Stimulated activated CD8-positive, alpha-beta memory T cell treated with anti-CD3 and anti-CD28 coated beads, Interleukin-4, amount 100 ng/mL, for 24 hours (primary cell): Measurements from ENCODE around the gene RPL38.

ENCODE experiments used
- DNase-seq: peaks from one replicate; pipeline ENCODE4 v3.0.0-alpha.2; 2020; ENCODE audit warnings: low read depth

RPL38 gene

DNA sequence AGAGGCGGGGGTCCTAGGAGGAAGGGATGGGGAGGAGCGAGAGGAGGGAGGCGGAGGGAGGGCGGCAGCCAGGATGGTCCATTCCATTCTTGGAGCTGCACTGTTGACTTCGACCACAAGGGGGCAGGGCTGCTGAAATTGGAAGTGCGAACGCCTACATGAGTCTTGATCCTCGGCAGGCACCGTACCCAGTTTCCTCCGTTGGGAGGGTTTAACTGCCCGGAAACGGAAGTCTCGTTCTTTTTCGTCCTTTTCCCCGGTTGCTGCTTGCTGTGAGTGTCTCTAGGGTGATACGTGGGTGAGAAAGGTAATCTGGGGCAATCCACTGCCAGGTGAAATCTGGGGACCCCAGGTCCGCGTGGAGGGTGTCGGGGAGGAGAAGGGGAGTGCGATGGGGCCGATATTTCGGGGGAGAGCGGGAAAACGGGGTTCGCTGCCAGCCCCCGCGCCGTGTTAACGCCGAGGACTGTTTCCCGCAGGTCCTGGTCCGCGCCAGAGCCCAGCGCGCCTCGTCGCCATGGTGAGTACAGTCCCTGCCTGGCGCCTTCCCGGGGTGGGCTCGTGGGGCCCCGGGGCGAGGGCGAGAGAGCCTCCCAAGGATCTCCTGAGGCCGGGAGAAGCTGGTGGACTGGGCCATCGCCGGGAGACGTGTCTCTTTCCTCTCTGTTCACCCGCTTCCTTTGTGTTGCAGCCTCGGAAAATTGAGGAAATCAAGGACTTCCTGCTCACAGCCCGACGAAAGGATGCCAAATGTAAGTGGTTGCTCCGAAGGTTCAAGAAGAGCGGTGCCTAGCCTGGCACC, at the start of gene RPL38:
TSS of gene RPL38 (plus strand) at position 240 of the 802 bp plus-strand sequence. CDS start at position 518, 278 bp downstream.
- peak; percentile 96 for DNase-seq

DNA sequence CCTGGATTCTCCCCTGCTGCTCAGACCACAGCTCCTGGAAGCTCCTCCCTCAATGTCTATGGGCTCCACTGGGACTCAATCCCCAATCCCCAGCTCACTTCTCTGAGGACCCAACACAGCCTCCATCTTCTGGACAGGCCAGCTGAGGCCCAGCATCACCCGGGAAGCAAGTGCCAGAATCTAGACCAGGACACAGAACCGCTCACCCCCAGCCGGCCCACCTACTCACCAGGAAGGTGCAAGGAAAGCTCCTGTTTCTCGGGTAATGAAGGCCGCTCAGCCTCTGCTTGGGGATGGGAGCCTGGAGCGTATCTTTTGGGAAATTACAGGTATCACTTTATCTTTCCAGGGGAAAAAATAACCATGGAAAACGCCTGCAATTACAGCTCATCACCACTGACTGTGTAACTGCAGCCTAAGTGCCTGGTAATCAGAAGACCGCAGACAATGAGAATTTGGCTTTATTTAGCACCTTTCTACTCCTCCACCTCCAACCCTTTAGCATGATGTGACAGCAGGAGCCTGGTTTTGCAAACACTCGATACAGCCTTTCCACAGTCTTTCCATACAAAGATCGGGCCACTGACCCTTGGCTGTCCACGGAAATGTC, 49.6 kb upstream of the RPL38 start:
- no peak for DNase-seq

DNA sequence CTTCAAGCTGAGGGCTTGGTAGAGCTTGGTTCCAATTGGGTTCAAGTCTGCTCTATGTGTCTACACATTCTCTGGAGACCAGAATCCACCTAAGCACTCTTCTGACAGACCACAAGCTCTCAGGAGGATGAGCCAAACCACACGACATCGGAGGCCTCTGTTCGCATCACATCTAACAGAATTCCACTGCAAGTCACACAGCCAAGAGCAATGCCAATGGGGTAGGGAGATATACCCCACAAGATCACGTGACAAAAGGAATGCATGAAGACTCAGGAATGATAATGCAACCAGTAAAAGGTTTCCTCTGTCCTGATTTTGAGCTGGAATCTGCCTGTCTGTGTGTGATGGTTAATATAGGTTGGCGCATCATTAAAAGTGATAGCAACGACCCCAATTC, 46.6 kb upstream of the RPL38 start:
- no peak for DNase-seq

DNA sequence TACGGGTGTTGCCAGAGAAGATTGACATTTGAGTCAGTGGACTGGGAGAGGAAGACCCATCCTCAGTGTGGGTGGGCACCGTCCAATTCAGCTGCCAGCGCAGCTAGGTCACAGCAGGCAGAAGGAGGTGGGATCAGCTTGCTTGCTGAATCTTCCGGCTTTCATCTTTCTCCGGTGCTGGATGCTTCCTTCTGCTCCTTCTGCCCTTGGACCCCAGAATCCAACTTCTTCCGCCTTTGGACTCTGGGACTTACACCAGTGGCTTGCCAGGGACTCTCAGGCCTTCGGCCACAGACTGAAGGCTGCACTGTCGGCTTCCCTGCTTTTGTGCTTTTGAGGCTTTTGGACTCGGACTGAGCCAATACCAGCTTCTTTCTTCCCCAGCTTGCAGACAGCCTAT, 46.1 kb upstream of the RPL38 start:
- DNase-seq: no peak

DNA sequence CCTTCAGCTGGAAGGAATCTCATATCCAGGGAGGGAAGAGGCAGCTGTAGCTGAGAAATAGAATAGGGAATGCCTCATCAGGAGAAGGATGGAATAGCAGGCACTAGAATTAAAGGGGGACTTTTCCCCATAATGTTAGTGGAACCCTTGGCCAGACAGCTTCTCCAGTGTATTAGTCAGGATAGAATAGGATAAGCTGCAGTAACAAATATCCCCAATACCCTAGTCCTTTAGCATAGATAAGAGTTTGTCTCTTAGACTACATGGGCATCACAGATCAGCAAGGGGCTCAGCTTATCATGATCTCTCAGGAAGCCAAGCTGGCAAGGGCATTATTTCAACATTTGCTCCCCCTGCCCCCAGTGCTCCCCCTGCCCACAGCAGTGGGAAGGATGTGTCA, 44.7 kb upstream of the RPL38 start:
- no peak for DNase-seq

DNA sequence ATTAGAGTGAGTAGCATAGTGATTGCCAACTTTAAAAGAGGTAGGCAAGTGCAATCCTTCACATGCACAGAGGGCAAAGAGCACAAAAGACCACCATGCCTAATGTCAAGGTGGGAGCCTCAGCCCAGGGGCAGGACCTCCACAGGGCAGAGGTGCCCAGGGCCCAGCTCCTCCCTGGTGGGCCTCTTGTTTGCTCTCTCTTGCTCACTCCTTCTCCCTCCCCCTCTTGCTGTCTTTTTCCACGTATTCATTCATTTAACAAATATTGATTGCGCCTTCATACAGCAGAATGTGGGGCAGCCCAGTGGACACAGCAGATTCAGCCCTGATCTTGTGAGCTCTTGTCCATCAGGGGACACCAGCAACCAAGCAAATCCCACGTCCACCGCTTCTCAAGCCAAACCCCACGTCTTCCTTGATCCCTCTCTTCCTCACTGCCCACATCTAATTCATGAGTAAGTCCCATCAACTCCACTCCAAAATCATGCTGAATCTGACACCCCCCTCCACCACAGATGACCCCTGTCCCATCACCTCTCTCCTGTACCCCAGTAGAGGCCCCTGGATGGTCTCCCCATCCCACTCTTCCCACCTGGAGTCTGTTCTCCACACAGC, 44.1 kb upstream of the RPL38 start:
- DNase-seq: no peak

DNA sequence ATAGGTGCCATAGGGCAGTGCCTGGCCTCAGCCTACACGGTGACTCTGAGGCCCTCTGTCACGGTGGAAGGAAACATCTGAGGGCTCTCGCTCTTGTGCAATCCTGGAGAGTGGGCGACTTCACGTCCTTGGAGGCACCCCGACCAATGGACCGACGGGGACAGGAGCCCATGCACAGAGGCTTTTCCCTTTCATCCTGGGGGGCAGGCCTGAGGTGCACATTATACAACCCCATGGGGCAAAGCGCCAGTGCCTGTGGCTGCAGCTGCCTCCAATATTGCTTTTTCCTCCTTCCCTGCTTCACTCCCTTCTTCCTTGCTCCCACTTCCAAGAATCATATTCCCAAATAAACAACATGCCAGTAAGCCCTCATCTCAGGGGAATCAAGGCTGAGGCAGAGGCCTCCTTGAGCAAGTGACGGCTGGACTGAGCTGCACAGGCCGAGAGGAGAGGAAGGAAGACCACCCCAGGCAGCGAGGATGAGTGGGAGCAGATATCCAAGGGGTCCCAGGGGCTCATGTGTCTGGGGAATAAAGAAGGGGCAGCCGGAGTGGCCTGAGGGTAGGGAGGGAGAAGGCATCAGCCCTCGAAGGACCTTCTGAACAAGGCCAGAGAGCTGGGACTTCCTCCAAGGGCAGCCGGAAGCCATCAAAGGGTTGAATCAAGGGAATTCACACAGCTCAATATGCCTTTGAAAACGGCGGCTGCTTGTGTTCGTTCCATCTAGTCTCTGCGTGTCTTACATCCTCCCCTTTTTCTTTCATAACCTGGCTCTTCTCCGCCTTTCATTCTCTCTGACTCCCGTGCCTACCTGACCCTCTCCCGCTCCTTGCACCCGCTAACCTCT, 42.6 kb upstream of the RPL38 start:
- DNase-seq: no peak

DNA sequence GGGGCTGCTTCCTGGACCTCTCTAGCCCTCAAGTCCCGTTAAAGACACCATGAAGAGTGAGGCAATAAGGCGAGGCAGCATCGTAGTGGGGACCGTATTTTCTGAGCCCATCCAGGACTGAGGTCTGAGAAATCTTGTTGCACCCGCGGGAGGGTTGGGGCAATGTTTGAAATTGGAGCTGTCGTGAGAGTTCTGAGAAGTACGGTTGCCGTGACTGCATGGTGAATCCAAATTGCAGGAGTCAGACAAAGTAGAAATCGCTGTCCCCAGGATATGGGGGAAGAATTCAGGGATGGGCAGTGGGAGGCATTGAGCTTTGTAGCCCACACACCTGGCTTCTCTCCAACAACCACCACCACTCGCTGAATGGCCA, 42.0 kb upstream of the RPL38 start:
- no peak for DNase-seq

DNA sequence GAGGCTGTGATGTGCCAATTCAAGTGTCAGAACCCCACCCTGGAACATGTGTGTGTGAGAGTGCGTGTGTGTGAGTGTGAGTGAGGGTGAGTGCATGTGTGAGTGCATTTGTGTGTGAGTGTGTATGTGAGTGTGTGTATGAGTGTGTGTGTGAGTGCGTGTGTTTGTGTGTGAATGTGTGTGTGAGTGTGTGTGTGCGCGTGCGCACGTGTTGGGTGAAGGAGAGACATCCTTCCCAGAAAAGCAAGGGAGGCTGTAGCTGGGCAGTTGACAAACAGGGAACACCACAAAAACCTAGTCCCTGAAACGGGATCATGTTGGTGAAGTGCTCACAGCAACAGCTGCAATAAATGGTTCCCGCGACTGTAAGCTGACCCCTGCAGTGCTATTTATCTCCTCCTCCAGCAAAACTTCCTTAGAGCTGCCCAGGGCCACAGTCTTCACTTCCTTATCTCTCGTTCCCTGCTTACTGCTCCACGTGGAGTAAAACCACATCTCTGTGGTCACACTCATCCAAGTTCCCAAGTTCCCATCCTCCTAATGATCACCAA, 40.1 kb upstream of the RPL38 start:
- DNase-seq: no peak

DNA sequence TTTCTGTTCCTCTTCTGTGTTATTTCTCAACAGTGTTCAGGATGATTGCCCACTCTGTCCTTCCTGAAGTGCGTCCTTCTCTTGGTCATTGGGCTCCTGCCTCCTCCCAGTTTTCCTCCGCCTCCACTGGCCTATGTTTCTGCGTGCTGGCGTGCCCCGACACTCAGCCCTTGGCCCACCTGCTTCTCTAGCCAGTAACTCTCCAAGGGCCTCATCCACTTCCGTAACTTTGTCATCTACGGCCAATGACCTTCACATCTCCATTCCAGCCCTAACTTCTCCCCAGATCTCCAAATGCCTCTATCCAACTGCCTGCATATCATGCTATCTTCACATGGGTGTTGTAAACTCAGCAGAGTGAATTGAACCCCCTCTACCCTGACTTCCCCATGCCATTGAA, 39.6 kb upstream of the RPL38 start:
- DNase-seq: no peak

DNA sequence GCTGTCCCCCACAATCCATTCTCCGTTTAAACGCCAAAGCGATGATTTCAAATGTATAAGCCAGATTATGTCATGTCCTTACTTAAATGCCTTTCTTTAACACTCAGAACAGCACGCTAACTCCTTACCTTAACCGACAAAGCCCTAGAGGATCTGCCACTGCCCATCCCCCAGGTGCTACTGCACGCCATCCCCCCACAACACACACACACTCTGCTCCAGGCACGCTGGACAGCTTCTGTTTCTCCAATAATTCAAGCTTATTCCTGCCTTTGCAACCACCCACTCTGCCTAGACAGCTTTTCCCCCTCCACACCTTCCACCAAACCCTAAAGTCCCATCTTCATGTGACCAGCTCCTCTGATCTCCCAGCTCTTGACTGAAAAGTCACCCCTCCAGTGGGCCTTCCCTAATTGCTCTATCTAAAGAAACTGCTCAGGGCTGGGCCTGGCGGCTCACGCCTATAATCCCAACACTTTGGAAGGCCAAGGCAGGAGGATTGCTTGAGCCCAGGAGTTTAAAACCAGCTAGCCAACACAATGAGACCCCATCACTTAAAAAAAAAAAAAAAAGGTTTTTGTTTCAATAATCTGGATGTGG, 38.9 kb upstream of the RPL38 start:
- DNase-seq: no peak

DNA sequence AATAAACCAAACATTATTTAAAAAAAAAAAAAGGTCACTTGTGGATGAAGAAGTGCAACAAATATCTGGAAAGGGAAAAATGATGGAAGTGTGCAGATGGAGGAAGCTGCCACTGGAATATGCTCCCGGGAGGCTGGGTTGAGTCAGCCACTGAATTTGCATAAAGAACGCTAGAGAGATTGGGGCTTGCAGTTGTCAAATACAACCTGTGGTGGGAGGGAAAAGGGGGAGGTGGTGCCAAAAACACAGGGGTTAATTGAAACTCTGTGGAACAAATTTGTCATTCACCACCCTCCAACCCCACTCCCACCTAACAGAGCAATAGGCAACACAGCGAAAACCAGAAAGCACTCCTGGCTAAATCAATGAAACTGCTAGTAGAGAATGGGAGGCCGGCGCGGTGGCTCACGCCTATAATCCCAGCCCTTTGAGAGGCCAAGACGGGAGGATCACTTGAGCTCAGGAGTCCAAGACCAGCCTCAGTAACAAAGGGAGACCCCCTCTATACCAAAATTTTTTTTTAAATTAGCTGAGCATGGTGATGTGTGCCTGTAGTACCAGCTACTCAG, 37.6 kb upstream of the RPL38 start:
- DNase-seq: no peak

DNA sequence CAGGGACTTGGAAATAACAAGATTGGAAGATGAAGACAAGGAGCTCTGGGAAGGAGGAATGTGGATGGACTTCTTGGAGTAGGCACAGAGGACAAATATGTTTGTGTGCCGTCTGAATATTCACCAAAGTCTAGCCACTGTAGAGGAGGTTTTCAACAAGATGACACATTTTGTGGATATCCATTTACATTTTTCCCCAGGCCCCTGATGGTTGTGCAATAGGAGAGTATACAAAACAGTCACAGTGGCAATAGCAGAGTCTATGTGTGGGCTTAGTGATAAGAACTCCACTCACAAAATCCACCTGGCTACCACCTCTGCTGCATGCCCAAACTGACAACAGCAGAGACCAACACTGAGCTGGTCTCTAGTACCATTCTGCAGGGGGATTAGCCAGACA, 32.6 kb upstream of the RPL38 start:
- no peak for DNase-seq

DNA sequence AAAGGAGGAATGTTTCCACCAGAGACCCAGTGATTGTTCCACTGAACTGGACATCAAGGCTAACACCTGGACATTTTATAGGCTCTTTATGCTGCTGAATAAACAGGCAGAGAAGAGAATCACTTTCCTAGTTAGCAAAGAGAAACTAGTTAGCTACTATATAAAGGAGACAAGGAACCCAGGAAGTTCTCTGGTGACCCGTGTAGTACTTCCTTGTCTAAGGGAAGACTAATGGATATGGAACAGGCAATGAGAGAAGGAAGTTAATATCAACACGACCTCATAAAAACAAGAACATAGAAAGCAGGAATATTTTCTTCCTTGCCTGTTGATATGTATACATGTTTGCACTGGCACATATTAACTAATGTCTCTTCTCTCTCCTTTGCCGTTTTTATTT, 30.8 kb upstream of the RPL38 start:
- DNase-seq: no peak

DNA sequence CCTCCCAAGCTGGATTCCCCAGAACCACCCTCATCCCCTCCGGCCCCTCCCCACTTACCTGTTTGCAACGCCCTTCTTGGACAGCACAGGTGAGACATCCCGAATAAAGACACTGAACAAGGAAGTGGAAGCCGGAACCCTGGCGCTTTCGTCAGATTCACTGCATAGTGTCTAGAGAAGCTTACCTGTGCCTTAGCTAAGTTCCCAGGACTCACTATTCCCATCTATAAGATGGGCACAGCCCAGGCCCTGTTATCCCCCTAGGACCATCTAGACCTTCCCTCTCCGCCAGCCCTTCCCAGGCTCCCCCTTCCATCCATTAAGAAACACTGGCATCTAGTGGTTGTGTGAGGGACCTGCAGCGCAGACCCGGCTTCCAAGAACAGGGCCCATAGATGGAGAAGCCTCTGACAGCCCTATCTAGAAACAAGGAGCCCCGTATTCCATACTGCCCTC, 26.9 kb upstream of the RPL38 start:
- peak; percentile 40 for DNase-seq

DNA sequence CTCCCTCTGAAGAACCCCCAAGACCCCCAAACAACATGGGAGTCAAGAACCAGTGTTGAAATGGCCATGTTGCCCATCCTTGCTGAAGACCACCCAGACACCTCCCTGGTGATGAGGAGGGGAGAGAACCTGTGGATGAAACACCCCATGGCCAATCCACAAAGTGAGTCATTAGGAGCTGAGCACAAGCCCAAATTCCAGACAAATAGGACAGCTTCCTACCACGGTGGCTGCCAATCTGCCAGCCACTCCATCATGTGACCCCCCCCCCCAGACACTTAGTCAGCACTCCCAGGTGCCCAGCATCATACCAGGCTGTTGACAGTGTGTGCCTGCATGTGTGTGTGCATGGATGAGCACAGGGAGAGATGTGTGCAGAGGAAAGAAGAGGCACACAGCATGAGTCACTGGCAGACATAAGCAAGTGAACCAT, 26.4 kb upstream of the RPL38 start:
- no peak for DNase-seq

DNA sequence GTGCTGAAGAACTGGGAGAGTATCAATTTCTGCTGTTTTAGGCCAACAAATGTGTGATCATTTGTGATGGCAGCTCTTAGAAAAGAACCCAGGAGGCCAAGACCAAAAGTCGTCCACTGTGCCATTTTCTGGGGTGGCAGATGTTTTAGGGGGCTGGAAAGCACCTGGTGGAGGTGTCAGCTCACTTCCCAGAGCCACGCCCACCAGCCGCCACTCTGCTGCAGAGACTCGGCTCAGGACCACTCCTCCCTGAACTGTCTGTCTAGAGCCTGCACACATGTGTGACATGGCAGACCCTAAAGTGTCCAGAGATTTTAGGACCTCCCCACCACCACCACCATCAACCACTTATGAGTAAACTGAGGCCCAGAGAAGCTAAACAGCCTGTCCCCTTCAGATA, 23.9 kb upstream of the RPL38 start:
- no peak for DNase-seq

DNA sequence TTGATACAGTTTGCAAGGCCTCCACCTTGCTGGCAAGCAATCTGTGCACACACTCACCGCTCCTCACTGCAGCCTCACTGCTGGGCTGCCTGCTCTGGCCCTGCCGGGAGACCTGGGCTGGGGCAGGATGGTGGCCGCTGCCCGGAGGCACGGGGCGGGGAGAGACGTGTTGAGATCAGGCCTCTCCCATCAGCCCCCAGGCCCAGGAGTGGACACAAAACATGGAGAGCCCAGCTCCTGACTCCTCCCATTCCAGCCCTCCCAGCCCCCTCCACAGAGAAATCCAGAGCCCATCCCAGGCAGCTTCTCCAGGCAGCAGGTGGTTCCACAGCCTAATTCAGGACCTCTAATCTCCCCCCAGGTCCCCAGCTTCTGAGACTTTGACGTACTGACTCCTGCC, 23.1 kb upstream of the RPL38 start:
- DNase-seq: no peak

DNA sequence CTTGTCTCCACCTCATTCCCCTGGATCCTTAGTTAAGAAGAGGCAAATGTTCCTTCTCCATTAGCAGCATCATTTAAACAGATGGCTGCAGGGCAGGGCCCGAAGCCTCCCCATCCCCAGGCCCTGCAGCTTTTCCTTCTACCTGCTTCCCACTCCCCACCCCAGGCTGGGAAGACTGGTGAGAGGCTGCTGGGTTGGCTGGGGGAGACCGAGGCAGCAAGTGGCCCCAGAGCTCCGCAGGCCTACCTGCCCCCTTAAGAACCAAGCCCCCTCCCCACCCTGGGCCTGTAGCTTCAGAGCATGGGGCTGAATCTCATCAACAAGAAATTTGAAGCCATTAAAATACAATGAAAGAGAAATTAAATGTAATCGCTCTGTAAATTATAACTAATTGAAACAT, 22.1 kb upstream of the RPL38 start:
- no peak for DNase-seq

DNA sequence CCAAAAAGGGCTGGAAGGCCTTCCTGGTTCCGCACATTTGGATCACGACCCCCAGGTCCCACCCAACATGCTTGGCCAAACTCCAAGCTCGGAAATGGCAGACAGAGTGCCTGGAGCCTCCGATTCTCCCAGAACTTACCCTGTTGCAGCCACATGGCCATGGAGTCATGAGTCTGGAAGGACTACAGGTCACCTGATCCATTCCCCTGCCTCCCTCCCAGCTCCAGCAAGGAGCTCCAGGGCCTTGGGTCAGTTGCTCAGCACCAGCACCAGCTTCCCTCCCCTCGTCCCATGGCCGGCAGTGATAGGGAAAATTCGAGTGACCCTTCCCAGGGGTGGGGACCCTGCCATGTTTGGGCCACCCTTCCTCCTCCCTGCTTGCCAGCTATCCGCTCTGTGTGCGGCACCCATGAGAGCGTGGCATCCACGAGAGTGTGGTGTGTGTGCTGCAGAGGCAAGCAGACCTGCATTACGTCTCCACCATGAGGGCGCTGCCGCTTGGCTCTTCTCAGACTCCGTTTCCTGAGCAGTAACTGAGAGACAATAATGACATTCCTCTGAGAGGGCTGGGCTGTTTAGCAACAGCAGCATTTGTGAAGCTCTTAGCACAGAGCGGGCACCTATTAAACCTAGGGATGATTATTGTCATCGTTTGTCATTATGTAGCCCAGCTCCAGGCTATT, 21.3 kb upstream of the RPL38 start:
- no peak for DNase-seq

DNA sequence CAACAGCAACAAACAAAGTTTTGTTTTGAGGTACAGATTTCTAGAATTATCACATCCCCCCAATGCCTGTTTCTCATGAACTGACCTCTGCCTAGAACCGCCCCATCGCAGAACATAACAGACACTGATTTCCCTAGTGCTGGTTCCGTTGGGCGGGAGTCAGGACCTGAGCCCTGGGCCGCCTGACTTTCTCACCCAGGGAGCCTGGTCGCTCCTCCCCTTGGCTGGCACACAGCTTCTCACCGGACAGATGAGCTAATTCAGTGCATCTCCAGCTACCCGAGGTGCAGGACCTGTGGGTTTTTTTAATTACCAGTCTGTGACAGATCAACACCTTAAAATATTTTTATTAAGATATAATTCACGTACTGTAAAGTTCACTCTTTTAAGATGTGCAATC, 20.1 kb upstream of the RPL38 start:
- no peak for DNase-seq
